ENCODE results near the gene ZBTB37.
"Not testable (repeated sequence)": the region's sequence is repeated elsewhere in the genome, so short reads cannot be mapped to it uniquely, and the experiment has no call there.

ZBTB37 gene

DNA sequence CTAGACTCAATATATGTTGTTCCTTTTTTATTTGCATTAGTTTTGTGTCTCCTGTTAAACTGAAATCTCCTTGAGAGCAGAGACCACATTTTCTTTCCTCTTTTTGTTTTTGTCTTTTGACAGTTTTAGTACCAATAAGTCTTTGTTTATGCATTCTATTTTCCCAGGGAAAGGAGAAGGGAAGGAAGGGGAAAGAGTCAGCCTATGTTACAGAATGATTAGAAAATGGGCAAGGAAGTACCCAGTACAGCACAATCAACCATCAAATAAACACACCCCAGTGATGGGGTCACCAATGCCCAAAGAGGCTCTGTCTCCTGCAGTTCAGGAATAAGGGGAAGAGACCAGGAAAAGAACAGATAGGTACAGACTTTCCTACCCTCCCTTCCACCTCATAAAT, 10.1 kb downstream of the ZBTB37 start:
- no peak for DNase-seq (ENCODE audit: extremely low read depth, low read depth)
- TF ChIP-seq, protein P1, sequence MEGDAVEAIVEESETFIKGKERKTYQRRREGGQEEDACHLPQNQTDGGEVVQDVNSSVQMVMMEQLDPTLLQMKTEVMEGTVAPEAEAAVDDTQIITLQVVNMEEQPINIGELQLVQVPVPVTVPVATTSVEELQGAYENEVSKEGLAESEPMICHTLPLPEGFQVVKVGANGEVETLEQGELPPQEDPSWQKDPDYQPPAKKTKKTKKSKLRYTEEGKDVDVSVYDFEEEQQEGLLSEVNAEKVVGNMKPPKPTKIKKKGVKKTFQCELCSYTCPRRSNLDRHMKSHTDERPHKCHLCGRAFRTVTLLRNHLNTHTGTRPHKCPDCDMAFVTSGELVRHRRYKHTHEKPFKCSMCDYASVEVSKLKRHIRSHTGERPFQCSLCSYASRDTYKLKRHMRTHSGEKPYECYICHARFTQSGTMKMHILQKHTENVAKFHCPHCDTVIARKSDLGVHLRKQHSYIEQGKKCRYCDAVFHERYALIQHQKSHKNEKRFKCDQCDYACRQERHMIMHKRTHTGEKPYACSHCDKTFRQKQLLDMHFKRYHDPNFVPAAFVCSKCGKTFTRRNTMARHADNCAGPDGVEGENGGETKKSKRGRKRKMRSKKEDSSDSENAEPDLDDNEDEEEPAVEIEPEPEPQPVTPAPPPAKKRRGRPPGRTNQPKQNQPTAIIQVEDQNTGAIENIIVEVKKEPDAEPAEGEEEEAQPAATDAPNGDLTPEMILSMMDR (IDR thresholded peaks at IDR 0.05; ENCODE audit: low read depth, low read length): no peak

- not testable (repeated sequence) for DNase-seq (ENCODE audit: extremely low read depth, low read depth)
Observed at GRCh38 chr1:173881117-173881516, 12.9 kb downstream of the ZBTB37 start.

DNA sequence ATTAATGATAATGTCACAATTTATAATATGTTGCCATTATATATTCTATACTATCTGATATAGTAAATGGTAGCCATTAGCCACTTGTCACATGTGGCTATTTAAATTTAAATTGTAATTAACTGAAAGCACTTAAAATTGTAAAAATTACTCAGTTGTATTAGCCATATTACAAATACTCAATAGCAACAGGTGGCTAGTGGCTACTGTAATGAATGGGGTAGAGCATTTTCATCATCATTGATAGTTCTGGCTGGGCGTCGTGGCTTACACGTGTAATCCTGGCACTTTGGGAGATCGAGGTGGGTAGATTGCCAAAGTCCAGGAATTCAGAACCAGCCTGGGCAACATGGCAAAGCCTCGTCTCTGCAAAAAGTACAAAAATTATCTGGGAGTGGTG, 16.5 kb downstream of the ZBTB37 start:
- TF ChIP-seq, protein P1 (IDR thresholded peaks at IDR 0.05; ENCODE audit: low read depth, low read length): no peak
- no peak for DNase-seq (ENCODE audit: extremely low read depth, low read depth)

- no peak for DNase-seq (ENCODE audit: extremely low read depth, low read depth)
- TF ChIP-seq, protein P1 (IDR thresholded peaks at IDR 0.05; ENCODE audit: low read depth, low read length): no peak
Observed at GRCh38 chr1:173886746-173887611, 18.8 kb downstream of the ZBTB37 start.

- TF ChIP-seq, protein P1 (IDR thresholded peaks at IDR 0.05; ENCODE audit: low read depth, low read length): no peak
- no peak for DNase-seq (ENCODE audit: extremely low read depth, low read depth)
Observed at GRCh38 chr1:173887627-173888026, 19.4 kb downstream of the ZBTB37 start.

GRCh38 chr1:173888749-173889148, 20.6 kb downstream of the ZBTB37 start:
- no peak for DNase-seq (ENCODE audit: extremely low read depth, low read depth)
- TF ChIP-seq, protein P1 (IDR thresholded peaks at IDR 0.05; ENCODE audit: low read depth, low read length): no peak

- no peak for DNase-seq (ENCODE audit: extremely low read depth, low read depth)
- TF ChIP-seq, protein P1 (IDR thresholded peaks at IDR 0.05; ENCODE audit: low read depth, low read length): no peak
Observed at GRCh38 chr1:173889885-173890284, 21.7 kb downstream of the ZBTB37 start.

- TF ChIP-seq, protein P1 (IDR thresholded peaks at IDR 0.05; ENCODE audit: low read depth, low read length): no peak
- no peak for DNase-seq (ENCODE audit: extremely low read depth, low read depth)
Observed at GRCh38 chr1:173893611-173894010, 25.4 kb downstream of the ZBTB37 start.
